ENCODE results near the gene FOSB. TPM values are rescaled to one million over a fixed set of nuclear protein-coding genes. Genes with fewer than 3 reads are reported as not detected.

FOSB gene
- total and polyA plus RNA-seq, 4 donors = 0.18 to 1.3 (median 0.40) TPM

- 88% methylated on average over 2 of the region's 2 CpGs for WGBS
- H3K9ac ChIP-seq (ENCODE audit: low read depth in 1 of 2, low read length in 2 of 2) = no peak overlapping the region
- no peaks in the 10 kb centered on the region for H3K9me3 ChIP-seq (ENCODE audit: control insufficient read depth in 4 of 4, low read length in 3 of 4)
- H3K27me3 ChIP-seq (ENCODE audit: control insufficient read depth in 4 of 4, insufficient read depth in 4 of 4, low read length in 3 of 4) = no peaks in the 10 kb centered on the region
- H3K27ac ChIP-seq (ENCODE audit: low read depth in 1 of 2, low read length in 2 of 2) = no peak overlapping the region
- no peaks in the 10 kb centered on the region for H3K36me3 ChIP-seq (ENCODE audit: control insufficient read depth in 4 of 4, insufficient read depth in 3 of 4, low read depth in 1 of 4, low read length in 3 of 4)
- no peak for DNase-seq (ENCODE audit: low spot score)
- H3K4me3 ChIP-seq (ENCODE audit: low read depth in 1 of 3, low read length in 3 of 3) = no peak overlapping the region
- TF ChIP-seq, protein P1, sequence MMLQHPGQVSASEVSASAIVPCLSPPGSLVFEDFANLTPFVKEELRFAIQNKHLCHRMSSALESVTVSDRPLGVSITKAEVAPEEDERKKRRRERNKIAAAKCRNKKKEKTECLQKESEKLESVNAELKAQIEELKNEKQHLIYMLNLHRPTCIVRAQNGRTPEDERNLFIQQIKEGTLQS (IDR thresholded peaks at IDR 0.05) = no peak
- TF ChIP-seq HNF4A (conservative IDR thresholded peaks at IDR 0.05) = no peak
- TF ChIP-seq YY1 (IDR thresholded peaks at IDR 0.05) = no peak
- no peak for TF ChIP-seq SP1 (IDR thresholded peaks at IDR 0.05)
- no peak for TF ChIP-seq JUND (IDR thresholded peaks at IDR 0.05)
- TF ChIP-seq, protein P2, sequence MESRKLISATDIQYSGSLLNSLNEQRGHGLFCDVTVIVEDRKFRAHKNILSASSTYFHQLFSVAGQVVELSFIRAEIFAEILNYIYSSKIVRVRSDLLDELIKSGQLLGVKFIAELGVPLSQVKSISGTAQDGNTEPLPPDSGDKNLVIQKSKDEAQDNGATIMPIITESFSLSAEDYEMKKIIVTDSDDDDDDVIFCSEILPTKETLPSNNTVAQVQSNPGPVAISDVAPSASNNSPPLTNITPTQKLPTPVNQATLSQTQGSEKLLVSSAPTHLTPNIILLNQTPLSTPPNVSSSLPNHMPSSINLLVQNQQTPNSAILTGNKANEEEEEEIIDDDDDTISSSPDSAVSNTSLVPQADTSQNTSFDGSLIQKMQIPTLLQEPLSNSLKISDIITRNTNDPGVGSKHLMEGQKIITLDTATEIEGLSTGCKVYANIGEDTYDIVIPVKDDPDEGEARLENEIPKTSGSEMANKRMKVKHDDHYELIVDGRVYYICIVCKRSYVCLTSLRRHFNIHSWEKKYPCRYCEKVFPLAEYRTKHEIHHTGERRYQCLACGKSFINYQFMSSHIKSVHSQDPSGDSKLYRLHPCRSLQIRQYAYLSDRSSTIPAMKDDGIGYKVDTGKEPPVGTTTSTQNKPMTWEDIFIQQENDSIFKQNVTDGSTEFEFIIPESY (IDR thresholded peaks at IDR 0.05) = no peak
- TF ChIP-seq HNF4G (IDR thresholded peaks at IDR 0.05) = no peak
- peaks cover 2 to 18% (median 11%) of the 10 kb centered on the region in 4 donors for H3K4me1 ChIP-seq (ENCODE audit: control insufficient read depth in 4 of 4, insufficient read depth in 4 of 4, low read length in 3 of 4)
Measured at GRCh38 chr19:45464274-45464673, 3.5 kb upstream of the FOSB start.

- Histone ChIP-seq H3K27ac (ENCODE audit: low read depth in 1 of 2, low read length in 2 of 2) (no peak overlapping the region), H3K9ac (ENCODE audit: low read depth in 1 of 2, low read length in 2 of 2) (no peak overlapping the region), H3K27me3 (ENCODE audit: control insufficient read depth in 4 of 4, insufficient read depth in 4 of 4, low read length in 3 of 4) (no peaks in the 10 kb centered on the region), H3K4me1 (ENCODE audit: control insufficient read depth in 4 of 4, insufficient read depth in 4 of 4, low read length in 3 of 4) (peaks cover 6 to 24% (median 15%) of the 10 kb centered on the region in 4 donors), H3K36me3 (ENCODE audit: control insufficient read depth in 4 of 4, insufficient read depth in 3 of 4, low read depth in 1 of 4, low read length in 3 of 4) (no peaks in the 10 kb centered on the region), H3K4me3 (ENCODE audit: low read depth in 1 of 3, low read length in 3 of 3) (no peak overlapping the region), H3K9me3 (ENCODE audit: control insufficient read depth in 4 of 4, low read length in 3 of 4) (no peaks in the 10 kb centered on the region)
- DNase-seq (ENCODE audit: low spot score) = no peak
- WGBS = 60% methylated on average over 8 of the region's 8 CpGs
- TF ChIP-seq RAD21 (IDR thresholded peaks at IDR 0.05) (no peak), HNF4A (conservative IDR thresholded peaks at IDR 0.05) (no peak), HNF4G (IDR thresholded peaks at IDR 0.05) (no peak), TAF1 (conservative IDR thresholded peaks at IDR 0.05) (no peak), RXRA (IDR thresholded peaks at IDR 0.05) (no peak), FOXA1 (IDR thresholded peaks at IDR 0.05) (no peak), EGR1 (IDR thresholded peaks at IDR 0.05; ENCODE audit: low read depth in 2 of 2) (no peak), GABPA (IDR thresholded peaks at IDR 0.05 in 1 of 2, conservative IDR thresholded peaks at IDR 0.05 in 1 of 2) (no peak), FOXA2 (IDR thresholded peaks at IDR 0.05) (no peak), REST (IDR thresholded peaks at IDR 0.05) (no peak), CTCF (IDR thresholded peaks at IDR 0.05; ENCODE audit: low read depth, low read length, missing input control) (no peak), NR2F2 (IDR thresholded peaks at IDR 0.05) (no peak), MAX (IDR thresholded peaks at IDR 0.05) (no peak), JUND (IDR thresholded peaks at IDR 0.05) (no peak), SP1 (IDR thresholded peaks at IDR 0.05) (no peak), YY1 (IDR thresholded peaks at IDR 0.05) (no peak)
- TF ChIP-seq, protein P2 (IDR thresholded peaks at IDR 0.05) = no peak
- TF ChIP-seq, protein P1 (IDR thresholded peaks at IDR 0.05) = no peak
Measured at GRCh38 chr19:45464852-45465441, 2.8 kb upstream of the FOSB start.

Measured in liver (tissue), 9 donors.